GF-D8 (cell line): Measurements from ENCODE around the gene GBP5.
A peak's percentile ranks its signal among the peaks of the same experiment; 100 is the strongest.
"Not testable (repeated sequence)": the region's sequence is repeated elsewhere in the genome, so short reads cannot be mapped to it uniquely, and the experiment has no call there.

Source experiments
- DNase-seq: peaks from one replicate; lab custom pipeline; 2025; lab: John Stamatoyannopoulos, UW

Gene GBP5, protein sequence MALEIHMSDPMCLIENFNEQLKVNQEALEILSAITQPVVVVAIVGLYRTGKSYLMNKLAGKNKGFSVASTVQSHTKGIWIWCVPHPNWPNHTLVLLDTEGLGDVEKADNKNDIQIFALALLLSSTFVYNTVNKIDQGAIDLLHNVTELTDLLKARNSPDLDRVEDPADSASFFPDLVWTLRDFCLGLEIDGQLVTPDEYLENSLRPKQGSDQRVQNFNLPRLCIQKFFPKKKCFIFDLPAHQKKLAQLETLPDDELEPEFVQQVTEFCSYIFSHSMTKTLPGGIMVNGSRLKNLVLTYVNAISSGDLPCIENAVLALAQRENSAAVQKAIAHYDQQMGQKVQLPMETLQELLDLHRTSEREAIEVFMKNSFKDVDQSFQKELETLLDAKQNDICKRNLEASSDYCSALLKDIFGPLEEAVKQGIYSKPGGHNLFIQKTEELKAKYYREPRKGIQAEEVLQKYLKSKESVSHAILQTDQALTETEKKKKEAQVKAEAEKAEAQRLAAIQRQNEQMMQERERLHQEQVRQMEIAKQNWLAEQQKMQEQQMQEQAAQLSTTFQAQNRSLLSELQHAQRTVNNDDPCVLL

DNA sequence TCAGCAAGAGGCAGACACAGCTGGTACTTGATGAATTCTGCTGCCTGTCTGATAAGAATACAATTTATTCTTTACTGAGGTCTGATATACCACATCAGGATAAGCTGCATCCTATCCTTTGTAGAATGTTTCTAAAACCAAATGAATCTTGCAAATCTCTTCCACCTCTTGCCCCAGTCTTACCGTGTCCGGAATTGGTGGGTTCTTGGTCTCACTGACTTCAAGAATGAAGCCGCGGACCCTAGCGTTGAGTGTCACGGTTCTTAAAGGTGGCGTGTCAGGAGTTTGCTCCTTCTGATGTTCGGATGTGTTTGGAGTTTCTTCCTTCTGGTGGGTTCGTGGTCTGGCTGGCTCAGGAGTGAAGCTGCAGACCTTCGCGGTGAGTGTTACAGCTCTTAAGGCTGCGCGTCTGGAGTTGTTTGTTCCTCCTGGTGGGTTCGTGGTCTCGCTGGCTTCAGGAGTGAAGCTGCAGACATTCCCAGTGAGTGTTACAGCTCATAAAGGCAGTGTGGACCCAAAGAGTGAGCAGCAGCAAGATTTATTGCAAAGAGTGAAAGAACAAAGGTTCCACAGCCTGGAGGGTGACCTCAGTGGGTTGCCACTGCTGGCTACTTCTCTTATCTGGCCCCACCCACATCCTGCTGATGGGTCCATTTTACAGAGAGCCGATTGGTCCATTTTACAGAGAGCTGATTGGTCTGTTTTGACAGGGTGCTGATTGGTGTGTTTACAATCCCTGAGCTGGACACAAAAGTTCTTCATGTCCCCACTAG, at the start of gene GBP5:
Gene GBP5 (minus strand): TSS at position 592 of the 773 bp plus-strand sequence. CDS start 3,305 bp downstream, outside the sequence.
- DNase-seq: not testable (repeated sequence)

DNA sequence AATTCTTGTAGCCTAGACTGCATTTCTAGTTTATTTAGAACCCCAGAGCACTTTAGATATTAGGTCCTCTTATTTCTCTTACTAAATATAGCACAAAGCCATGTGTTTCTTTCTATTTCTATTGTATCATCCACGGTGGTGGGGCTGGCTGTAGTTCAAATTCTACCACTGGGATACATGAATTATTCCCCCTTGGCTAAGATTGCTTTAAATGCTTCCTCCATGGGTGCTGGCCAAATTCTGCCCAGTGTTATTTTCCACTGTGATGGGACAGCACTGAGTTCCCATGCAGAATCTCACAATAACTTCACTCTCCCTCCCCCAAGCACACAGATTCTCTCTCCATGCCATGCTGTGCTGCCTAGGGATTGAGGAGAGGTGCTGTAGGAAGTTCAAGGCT, 49.7 kb upstream of the GBP5 start:
- DNase-seq: no peak

DNA sequence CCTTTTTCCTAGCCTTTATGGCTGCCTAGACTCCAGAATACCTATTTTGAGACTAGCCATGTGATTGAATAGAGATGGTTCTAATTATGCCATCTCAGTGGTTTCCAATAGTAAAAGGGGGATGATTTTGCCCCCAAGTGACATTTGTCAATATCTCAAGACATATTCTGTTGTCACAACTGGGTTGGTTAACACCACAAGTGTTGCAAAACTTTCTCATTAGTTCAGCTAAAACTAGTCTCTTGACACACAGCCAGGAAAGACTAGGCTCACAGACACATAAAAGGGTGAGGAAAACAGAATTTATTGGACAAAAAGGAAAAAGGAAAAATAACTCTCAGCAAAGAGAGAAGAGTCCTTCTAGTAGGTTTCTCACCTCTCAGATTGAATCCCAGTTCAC, 39.9 kb upstream of the GBP5 start:
- DNase-seq: no peak

DNA sequence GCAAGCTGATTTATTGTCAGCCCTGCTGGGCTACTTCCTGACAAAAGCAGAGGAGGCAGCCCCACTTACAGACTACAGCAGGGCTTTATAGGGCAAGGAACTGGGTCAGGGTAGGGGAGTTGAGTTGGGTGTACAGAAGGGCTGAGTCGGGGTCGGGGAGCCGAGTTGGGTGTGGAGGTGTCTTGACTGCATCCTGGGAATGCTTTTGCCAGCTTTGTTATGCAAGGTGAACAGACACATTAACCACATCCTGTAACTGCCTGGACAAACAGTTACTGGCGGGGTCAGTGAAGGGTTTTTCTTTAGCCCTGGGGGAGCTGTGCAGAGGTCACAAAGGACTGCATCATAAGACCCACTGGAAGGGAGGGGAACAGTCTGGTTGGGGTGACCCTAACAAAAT, 39.1 kb upstream of the GBP5 start:
- no peak for DNase-seq

DNA sequence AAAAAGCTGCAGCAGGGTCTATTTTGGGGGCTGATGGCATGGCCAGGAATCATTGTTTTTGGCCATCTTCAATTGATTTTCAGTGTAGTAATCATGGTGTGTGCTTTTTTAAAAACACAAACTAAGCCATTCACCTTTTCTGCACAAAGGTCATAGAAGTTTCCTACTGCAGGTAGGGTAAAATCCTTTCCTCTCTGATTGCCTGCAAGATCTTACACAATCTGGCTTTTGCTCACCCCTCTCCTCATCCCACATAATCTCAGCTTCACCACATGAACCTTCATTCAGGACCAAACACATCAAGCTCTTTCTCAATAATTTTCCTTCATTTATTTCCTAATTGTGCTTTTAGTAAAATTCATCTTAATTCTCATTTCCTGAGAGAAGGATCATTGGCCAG, 38.3 kb upstream of the GBP5 start:
- no peak for DNase-seq

DNA sequence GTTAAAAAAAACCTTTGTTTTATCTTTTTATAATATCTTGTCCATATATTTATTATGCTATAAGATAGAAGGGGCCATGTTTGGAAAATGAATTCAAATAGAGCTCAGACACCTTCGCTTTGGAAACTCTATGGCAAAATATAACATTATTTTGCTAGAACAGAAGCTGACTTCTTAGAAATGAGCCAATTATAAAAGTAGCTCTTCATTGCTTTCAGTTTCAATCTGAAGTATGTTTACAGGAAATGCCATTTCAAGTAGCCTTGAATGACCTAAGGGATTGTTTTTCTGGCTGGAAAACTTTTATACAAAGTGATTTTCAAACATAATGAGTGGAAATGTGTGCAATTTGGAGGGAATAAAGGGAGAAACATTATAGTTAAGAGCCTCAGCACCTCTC, 37.8 kb upstream of the GBP5 start:
- no peak for DNase-seq

DNA sequence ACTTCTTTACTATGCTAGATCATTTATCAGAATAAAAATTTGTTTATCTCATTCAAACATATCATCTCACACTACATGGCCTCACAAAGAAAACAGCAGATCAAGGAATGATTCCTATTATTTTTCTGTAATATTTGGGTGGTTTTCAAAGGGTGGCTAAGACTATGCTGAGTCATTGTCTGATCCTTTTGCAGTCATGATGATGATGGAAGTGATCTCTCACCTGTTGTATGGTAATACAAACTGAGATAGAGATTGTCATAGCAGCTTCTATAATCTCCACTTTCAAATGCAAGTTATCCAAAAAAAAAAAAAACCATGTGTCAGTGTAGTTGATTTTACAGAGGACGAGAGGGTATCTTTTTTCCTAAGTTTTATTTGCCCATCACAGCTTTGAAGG, 37.2 kb upstream of the GBP5 start:
- no peak for DNase-seq

- no peak for DNase-seq
Observed at GRCh38 chr1:89306273-89306672, 33.6 kb upstream of the GBP5 start.

DNA sequence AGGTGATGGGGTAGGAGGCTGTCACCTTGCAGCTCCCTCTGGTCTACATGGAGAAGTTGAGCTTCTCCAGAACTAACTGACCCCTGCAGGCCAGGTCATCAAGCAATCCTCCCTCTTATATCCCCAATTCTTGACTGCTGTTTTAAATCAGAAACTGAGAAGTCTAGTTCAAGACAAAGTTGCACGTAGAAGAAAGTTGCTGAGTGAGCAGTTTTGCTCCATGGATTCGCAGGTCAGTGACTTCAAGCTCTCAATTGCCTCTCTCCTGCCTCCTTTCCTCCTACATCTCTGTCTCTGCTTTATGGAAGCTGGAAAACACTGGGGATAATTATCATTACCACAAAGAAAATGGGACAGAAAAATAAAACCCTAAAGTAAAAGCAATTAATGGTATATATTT, 32.8 kb upstream of the GBP5 start:
- no peak for DNase-seq

- no peak for DNase-seq
Observed at GRCh38 chr1:89304572-89305230, 32.0 kb upstream of the GBP5 start.

DNA sequence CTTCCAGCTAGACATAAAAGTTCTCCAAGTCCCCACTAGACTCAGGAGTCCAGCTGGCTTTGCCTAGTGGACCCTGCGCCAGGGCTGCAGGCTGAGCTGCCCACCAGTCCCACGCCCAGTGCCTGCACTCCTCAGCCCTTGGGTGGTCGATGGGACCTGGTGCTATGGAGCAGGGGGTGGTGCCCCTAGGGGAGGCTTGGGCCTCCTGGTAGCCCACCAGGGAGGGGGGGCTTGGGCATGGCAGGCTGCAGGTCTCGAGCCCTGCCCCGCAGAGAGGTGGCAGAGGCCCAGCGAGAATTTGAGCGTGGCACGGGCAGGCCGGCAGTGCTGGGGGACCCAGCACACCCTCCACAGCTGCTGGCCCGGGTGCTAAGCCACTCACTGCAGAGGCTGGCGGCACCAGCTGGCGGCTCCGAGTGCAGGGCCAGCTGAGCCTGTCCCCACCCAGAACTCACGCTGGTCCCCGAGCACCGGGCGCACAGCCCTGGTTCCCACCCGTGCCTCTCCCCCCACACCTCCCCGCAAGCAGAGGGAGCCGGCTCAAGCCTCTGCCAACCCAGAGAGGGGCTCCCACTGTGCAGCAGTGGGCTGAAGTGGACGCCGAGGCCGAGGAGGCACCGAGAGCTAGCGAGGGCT, 30.2 kb upstream of the GBP5 start:
- no peak for DNase-seq

GRCh38 chr1:89299739-89300463, 27.2 kb upstream of the GBP5 start:
- not testable (repeated sequence) for DNase-seq

GRCh38 chr1:89298461-89298860, 25.8 kb upstream of the GBP5 start:
- DNase-seq: no peak

DNA sequence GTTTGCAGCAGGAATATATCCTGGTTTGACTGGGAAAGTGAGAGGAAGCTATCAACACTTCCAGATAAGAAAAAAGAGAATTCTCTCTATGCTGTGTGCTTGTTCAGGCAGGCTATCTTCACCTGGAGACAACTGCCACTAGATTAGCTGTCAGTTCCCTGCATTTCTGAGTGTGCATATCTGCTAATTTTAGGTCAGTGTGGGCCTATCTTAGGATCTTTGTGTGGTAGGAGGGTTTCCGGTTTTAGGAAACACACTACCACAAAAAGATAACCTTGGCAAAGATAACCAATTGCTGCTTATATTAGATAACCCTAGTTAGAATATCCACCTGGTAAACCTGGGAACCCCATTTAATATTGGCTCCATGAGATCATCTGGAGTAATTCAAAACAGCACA, 22.5 kb upstream of the GBP5 start:
- peak; percentile 27 for DNase-seq

GRCh38 chr1:89291276-89291675, 18.6 kb upstream of the GBP5 start:
- DNase-seq: no peak

- DNase-seq: no peak
Observed at GRCh38 chr1:89288051-89288340, 15.3 kb upstream of the GBP5 start.

GRCh38 chr1:89287181-89288050, 14.8 kb upstream of the GBP5 start:
- DNase-seq: no peak

DNA sequence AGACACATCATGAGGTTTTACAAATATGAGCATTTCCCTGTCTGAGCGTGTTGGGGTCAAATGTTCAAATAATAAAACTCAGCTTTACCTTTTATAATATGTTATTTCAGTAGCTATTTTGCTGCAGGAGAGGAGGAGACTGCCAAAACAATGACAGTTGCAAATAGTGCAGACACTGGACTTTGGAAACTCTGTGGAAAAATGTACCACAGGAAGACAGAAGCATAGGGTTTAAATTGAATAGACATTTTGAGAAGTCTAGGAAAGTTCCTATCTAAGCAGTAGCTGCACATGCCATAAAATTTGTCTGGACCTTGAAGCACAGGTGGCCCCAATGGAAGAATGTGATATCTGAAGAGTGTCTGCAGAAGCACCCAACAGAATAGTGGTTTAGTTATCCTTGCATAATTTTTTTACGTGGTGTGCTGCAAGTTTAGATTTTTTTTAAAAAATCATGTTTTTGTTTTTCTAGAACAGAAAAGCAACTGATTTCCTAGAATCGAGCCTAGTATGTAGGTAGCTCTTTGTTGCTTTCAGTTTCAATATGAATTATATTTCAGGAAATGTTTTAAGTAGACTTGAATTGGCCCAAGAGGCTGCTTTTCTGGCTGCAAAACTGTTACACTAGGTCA, 14.0 kb upstream of the GBP5 start:
- DNase-seq: no peak

- DNase-seq: no peak
Observed at GRCh38 chr1:89285745-89286380, 13.2 kb upstream of the GBP5 start.
